A549 treated with ZK216348 at 1 μM for 4 hours (cell line): ENCODE results near the gene ATRN. TPM values are rescaled to one million over a fixed set of nuclear protein-coding genes. Genes with fewer than 3 reads are reported as not detected.

Source experiments
- total RNA-seq: library from RNA; stranded (reverse); fragments of 200-300 nt; extraction: Qiagen RNA extraction; gene quantifications from 5 replicates; pipeline ENCODE4 v1.2.3, GENCODE V29; 2022; ENCODE audit warnings: low read depth

ATRN gene
- total RNA-seq = 18.8 to 28.3 TPM (median 24.3 TPM) in 5 replicates

DNA sequence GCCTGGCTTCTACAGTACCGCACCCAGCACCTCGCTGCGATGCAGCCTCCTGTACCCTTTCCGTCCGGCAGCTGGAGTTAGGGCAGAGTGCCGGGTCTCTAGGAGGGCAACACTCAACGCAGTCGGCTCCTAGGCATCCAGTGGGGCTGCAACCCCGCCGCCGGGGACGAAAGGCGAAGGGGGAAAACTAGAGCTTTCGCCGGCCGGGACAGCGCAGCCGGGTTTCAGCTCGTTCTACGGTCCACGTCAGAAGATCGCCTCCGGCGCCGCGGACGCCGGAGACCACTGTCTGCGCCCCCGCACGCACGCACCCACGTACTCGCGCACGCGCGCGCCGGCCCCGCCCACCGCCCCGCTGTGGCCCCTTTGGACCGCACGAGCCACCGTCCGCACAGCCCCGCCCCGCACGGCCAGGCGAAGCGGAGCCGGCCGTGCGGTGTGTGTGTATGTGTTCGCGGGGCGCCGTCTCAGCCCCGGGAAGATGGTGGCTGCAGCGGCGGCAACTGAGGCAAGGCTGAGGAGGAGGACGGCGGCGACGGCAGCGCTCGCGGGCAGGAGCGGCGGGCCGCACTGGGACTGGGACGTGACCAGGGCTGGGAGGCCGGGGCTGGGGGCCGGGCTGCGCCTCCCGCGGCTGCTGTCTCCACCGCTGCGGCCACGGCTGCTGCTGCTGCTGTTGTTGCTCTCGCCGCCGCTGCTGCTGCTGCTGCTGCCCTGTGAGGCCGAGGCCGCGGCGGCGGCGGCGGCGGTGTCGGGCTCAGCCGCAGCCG is at the start of gene ATRN:
TSS of gene ATRN (plus strand) at position 392 of the 770 bp plus-strand sequence. CDS start at position 482, 90 bp downstream.

DNA sequence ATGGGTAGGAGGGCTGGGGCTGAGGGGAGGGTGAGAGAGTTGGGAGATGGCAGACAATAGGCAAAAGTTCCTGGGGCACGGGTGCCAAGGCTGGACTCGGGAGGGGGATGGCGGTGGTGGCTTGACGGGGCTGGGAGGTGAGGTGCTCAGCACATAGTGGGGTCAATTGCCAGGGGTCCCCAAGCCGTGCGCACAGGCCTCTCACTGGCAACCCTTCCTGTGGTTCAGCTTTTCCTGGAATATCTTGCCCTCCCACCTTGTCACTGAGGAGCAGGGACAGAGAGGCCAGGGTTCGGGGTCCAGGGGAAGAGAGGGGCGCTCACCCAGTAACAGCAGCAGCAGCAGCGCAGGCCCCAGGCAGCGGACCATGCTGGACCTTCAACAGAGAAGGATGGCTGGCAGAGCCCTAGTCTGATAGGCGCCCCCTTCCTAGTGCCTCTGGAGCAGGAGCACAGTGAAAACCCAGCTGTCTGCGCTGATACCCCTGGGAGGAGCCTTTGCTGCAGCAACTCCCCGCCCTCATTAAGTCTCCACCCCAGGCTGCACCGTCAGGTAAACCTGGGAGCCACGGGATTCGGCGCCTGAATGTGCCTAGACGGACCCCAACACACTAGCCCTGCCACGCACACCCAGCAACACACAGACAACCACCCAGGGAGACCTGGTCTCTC is 192.3 kb downstream of the ATRN start, which contains the start of gene GFRA4:
TSS of gene GFRA4 (minus strand) at position 369 of the 671 bp plus-strand sequence. CDS start at position 369, 0 bp downstream.

DNA sequence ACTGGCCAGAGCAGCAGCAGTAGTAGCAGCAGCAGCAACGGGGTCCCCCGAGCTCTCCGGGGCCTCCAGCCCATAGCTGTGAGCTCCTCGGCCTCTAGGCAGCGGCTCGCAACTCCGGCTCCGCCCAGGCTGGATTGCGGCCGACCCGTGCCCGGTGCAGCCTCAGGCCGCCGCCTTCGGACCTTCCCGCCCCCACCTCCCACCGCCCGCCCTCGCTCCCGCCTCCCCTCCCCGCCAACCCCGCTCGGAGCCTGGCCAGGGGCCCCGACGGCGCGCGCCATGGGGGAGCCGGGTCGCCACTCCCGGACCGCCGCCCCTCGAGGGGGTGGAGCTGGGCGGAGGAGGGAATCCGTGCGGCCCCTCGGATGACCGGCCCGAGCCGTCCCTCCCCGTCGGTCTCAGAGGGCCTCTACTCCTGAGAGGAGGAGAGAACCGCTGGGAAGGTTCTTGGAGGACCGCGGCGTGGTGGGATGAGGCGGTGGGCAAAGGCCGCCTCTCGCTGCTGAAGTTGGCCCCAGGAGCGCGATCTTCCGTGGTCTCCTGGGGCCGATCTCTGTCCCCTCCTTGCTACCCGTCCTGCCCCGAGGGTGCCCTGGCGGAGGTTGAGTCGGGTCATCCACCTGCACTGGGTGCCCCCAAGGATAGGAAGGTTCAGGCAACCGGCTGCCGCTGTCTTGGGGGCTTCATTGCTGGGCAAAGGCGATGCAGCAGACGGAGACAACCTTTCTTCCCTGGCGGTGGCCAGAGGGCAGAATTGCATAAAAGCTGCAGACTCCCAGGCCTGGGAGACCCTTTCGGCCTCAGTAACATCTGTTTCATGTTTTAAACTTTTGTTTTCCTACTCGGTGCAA is 211.3 kb downstream of the ATRN start, which contains the start of gene ADAM33:
TSS of gene ADAM33 (minus strand) at position 80 of the 851 bp plus-strand sequence. CDS start at position 74, 6 bp downstream.

Other genes with a start within 250 kb of the ATRN start
- 3.6 to 9.5 TPM (median 6.9 TPM) in 5 replicates for gene SLC4A11, start 231.8 kb upstream of the ATRN start, total RNA-seq
- gene DNAAF9, start 63.3 kb upstream of the ATRN start, total RNA-seq = 4.6 to 7.4 TPM (median 5.5 TPM) in 5 replicates
- gene GFRA4, start 192.4 kb downstream of the ATRN start, total RNA-seq = not detected in 5 replicates
- 0.05 to 0.08 TPM in 2 of 5 replicates, not detected in the others for gene ADAM33, start 211.0 kb downstream of the ATRN start, total RNA-seq
- not detected in 5 replicates for gene SIGLEC1, start 241.6 kb downstream of the ATRN start, total RNA-seq